ENCODE results near the gene SLITRK4.

SLITRK4 gene

DNA sequence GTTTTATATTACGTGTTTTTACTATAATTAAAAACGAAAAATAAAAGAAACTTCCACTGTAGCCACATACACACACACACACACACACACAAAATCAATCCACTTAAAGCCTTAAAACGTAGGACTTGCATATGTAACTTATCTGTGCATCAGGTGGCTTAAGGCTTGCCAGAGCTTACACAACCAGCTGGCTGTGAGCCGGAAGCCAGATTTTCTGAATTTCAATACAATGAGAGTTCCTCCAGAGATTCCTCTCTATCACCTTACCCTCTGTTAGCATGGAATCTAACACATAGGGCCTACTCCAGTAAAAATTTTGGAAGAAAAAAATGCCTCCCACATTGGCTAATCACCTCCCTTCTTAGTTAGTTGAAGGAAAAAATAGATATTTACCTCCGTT lies 27.9 kb upstream of the SLITRK4 start:
- TF ChIP-seq, protein P1, sequence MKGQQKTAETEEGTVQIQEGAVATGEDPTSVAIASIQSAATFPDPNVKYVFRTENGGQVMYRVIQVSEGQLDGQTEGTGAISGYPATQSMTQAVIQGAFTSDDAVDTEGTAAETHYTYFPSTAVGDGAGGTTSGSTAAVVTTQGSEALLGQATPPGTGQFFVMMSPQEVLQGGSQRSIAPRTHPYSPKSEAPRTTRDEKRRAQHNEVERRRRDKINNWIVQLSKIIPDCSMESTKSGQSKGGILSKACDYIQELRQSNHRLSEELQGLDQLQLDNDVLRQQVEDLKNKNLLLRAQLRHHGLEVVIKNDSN (IDR thresholded peaks at IDR 0.05): no peak
- TF ChIP-seq, protein P2, sequence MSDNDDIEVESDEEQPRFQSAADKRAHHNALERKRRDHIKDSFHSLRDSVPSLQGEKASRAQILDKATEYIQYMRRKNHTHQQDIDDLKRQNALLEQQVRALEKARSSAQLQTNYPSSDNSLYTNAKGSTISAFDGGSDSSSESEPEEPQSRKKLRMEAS (IDR thresholded peaks at IDR 0.05): no peak
- TF ChIP-seq EP300 (IDR thresholded peaks at IDR 0.05; ENCODE audit: borderline replicate concordance): no peak
- no peak for TF ChIP-seq CREB1 (IDR thresholded peaks at IDR 0.05; ENCODE audit: low read depth)
- no peak for TF ChIP-seq TEAD4 (IDR thresholded peaks at IDR 0.05)
- no peak for TF ChIP-seq YY1 (IDR thresholded peaks at IDR 0.05; ENCODE audit: low read depth)
- TF ChIP-seq, protein P3, sequence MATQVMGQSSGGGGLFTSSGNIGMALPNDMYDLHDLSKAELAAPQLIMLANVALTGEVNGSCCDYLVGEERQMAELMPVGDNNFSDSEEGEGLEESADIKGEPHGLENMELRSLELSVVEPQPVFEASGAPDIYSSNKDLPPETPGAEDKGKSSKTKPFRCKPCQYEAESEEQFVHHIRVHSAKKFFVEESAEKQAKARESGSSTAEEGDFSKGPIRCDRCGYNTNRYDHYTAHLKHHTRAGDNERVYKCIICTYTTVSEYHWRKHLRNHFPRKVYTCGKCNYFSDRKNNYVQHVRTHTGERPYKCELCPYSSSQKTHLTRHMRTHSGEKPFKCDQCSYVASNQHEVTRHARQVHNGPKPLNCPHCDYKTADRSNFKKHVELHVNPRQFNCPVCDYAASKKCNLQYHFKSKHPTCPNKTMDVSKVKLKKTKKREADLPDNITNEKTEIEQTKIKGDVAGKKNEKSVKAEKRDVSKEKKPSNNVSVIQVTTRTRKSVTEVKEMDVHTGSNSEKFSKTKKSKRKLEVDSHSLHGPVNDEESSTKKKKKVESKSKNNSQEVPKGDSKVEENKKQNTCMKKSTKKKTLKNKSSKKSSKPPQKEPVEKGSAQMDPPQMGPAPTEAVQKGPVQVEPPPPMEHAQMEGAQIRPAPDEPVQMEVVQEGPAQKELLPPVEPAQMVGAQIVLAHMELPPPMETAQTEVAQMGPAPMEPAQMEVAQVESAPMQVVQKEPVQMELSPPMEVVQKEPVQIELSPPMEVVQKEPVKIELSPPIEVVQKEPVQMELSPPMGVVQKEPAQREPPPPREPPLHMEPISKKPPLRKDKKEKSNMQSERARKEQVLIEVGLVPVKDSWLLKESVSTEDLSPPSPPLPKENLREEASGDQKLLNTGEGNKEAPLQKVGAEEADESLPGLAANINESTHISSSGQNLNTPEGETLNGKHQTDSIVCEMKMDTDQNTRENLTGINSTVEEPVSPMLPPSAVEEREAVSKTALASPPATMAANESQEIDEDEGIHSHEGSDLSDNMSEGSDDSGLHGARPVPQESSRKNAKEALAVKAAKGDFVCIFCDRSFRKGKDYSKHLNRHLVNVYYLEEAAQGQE (IDR thresholded peaks at IDR 0.05; ENCODE audit: low read depth): no peak
- TF ChIP-seq ZBTB7A (IDR thresholded peaks at IDR 0.05; ENCODE audit: low read depth): no peak
- no peak for TF ChIP-seq FOXM1 (IDR thresholded peaks at IDR 0.05; ENCODE audit: borderline replicate concordance, low read depth)

DNA sequence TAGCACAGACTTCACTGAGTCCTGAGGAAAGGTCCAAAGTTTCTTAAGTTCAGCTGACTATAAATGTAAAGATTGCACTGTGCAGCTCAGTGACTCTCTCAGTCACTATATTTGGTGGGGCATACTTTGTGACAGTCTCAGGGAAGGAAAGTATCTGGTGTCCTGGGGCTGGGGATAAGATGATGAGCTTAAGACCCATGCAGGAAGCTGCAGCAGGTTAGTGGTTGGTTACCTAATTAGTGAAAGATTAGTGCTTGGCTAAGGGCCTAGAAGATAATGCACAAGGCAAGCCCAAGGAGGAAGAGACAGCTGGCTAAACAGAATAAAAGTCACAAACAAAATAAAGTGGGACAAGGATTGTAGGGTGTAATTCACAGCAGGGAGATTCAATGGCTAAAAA lies 25.4 kb upstream of the SLITRK4 start:
- TF ChIP-seq CREB1 (IDR thresholded peaks at IDR 0.05; ENCODE audit: low read depth): no peak
- TF ChIP-seq ZBTB7A (IDR thresholded peaks at IDR 0.05; ENCODE audit: low read depth): no peak
- TF ChIP-seq, protein P1 (IDR thresholded peaks at IDR 0.05): no peak
- no peak for TF ChIP-seq TAF1 (IDR thresholded peaks at IDR 0.05; ENCODE audit: low read depth)
- TF ChIP-seq FOXM1 (IDR thresholded peaks at IDR 0.05; ENCODE audit: borderline replicate concordance, low read depth): no peak
- no peak for TF ChIP-seq TEAD4 (IDR thresholded peaks at IDR 0.05)
- TF ChIP-seq TCF12 (IDR thresholded peaks at IDR 0.05; ENCODE audit: low read depth): no peak
- no peak for TF ChIP-seq NFIC (IDR thresholded peaks at IDR 0.05)

DNA sequence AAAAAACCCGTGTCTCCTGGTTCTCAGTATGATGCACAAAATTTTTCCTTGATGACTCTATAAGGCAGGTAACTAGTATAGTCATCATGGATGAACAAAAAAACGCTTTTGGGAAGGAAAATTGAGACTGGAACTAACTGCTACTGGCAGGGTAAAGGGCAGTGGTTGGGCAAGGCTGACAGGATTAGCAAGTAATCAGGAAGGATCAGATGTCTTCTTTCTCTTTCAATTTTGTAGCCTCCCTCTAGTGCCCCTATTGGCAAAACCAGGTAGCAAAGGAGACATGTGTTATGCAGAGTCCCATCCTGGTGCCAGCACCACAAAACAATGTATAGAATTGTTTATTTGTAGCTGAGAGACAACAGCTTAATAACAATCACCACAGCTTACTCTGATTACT lies 12.8 kb upstream of the SLITRK4 start:
- no peak for TF ChIP-seq NFIC (IDR thresholded peaks at IDR 0.05)
- no peak for TF ChIP-seq EP300 (IDR thresholded peaks at IDR 0.05; ENCODE audit: borderline replicate concordance)
- no peak for TF ChIP-seq ZBTB7A (IDR thresholded peaks at IDR 0.05; ENCODE audit: low read depth)
- no peak for TF ChIP-seq FOXM1 (IDR thresholded peaks at IDR 0.05; ENCODE audit: borderline replicate concordance, low read depth)

DNA sequence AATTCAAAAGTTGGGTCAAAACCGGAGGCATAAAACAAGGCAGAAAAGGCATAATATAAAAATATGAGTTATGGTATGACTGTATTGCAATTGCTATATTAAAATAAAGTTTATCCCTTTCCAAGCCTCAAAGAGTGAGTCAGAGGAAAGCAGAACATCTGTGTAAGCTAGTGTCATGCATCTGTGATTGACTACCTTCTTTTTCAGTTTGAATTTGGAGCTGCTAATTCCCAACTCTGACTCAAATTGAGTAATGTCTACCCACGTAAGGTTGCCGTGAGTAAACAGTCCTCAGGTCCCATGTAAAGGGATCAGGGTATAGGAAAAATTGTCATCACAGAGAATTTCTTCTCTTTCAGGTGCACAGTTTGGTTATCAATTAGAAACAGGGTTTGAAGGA lies 6.5 kb upstream of the SLITRK4 start:
- TF ChIP-seq, protein P2 (IDR thresholded peaks at IDR 0.05): no peak

DNA sequence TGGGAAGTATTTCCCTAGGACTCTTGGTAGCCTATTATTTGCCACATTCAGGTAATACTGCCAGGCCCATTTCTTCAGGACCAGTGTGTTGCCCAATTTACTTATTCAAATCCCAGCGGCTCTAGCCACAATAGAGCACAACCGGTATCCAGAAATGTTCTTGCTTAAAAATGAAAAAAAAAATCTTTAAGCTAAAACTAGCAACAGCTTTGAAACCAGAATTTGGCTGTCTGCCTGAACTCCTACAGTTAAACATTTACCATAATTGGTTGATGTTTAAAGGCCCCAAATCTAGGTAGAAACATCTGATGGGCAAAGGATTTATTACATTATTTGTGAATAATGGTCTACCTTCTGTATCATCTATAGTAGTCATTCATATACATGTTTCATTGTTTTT lies 930 bp upstream of the SLITRK4 start:
- no peak for TF ChIP-seq TCF12 (IDR thresholded peaks at IDR 0.05; ENCODE audit: low read depth)
- TF ChIP-seq TAF1 (IDR thresholded peaks at IDR 0.05; ENCODE audit: low read depth): no peak

DNA sequence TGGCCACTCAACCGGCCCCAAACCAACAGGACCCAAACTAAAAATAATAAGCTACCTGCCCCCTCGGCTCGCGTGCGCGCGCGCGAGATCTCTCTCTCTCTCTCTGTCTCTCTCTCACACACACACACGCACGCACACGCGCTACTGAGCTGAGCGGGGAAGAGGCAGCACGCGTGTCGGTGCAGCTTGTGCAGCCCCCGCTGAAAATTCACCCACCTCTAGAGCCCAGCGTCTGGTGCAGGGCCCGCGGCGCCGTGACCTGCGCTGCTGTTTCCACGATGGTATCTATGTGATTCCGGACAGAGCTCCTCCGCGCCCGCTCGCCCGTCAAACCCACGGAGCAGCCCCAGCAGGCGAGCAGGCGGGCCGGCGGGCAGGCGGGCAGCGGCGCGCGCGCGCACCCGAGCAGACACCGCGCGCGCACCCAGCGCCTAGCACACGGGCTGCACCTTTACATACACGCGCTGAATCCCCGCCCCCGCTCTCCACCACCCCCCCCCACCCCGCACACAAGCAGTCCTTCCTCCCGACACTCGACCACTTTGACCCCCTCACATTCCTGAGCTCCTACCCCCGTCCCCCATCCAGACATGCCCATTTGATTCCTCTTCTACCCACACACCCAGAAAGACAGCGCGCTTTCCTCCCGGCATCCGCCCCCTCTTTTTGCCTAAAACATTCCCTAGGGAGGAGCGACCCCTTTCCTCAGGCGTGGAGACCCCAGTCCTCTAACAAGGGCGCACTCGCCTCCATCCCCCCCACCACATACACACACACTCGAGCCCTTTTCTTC lies 1.0 kb downstream of the SLITRK4 start:
- TF ChIP-seq CEBPB (IDR thresholded peaks at IDR 0.05) (no peak), NFIC (IDR thresholded peaks at IDR 0.05) (no peak), TCF12 (IDR thresholded peaks at IDR 0.05; ENCODE audit: low read depth) (no peak), YY1 (IDR thresholded peaks at IDR 0.05; ENCODE audit: low read depth) (no peak), CREB1 (IDR thresholded peaks at IDR 0.05; ENCODE audit: low read depth) (no peak), EP300 (IDR thresholded peaks at IDR 0.05; ENCODE audit: borderline replicate concordance) (no peak), TAF1 (IDR thresholded peaks at IDR 0.05; ENCODE audit: low read depth) (no peak), TEAD4 (IDR thresholded peaks at IDR 0.05) (no peak), ZBTB7A (IDR thresholded peaks at IDR 0.05; ENCODE audit: low read depth) (no peak), RAD21 (IDR thresholded peaks at IDR 0.05; ENCODE audit: low read depth) (no peak), EGR1 (IDR thresholded peaks at IDR 0.05) (no peak), FOXM1 (IDR thresholded peaks at IDR 0.05; ENCODE audit: borderline replicate concordance, low read depth) (no peak)
- TF ChIP-seq, protein P1 (IDR thresholded peaks at IDR 0.05): no peak
- TF ChIP-seq, protein P3 (IDR thresholded peaks at IDR 0.05; ENCODE audit: low read depth): no peak
- TF ChIP-seq, protein P2 (IDR thresholded peaks at IDR 0.05): no peak
